ENCODE results near the gene GJA10.

Gene GJA10

GRCh38 chr6:89917216-89917615 lies 22.9 kb downstream of the GJA10 start:
- no peak for DNase-seq (ENCODE audit: low read depth in 3 of 3)

- no peak for DNase-seq (ENCODE audit: low read depth in 3 of 3)
Observed at GRCh38 chr6:89917801-89918366, 23.6 kb downstream of the GJA10 start.

GRCh38 chr6:89921197-89921596 lies 26.9 kb downstream of the GJA10 start:
- no peak for DNase-seq (ENCODE audit: low read depth in 3 of 3)

- DNase-seq (ENCODE audit: low read depth in 3 of 3) = no peak
Observed at GRCh38 chr6:89921691-89922090, 27.4 kb downstream of the GJA10 start.

- DNase-seq (ENCODE audit: low read depth in 3 of 3) = no peak
Observed at GRCh38 chr6:89924231-89924630, 30.0 kb downstream of the GJA10 start.

GRCh38 chr6:89925826-89926225 lies 31.6 kb downstream of the GJA10 start:
- DNase-seq (ENCODE audit: low read depth in 3 of 3) = no peak

GRCh38 chr6:89927264-89927663 lies 33.0 kb downstream of the GJA10 start:
- DNase-seq (ENCODE audit: low read depth in 3 of 3) = no peak

- no peak for DNase-seq (ENCODE audit: low read depth in 3 of 3)
Observed at GRCh38 chr6:89927791-89928550, 33.7 kb downstream of the GJA10 start.

GRCh38 chr6:89928604-89929003 lies 34.3 kb downstream of the GJA10 start:
- no peak for DNase-seq (ENCODE audit: low read depth in 3 of 3)

- no peak for DNase-seq (ENCODE audit: low read depth in 3 of 3)
Observed at GRCh38 chr6:89930789-89931188, 36.5 kb downstream of the GJA10 start.

- no peak for DNase-seq (ENCODE audit: low read depth in 3 of 3)
Observed at GRCh38 chr6:89932245-89932802, 38.1 kb downstream of the GJA10 start.

GRCh38 chr6:89934685-89935366 lies 40.6 kb downstream of the GJA10 start:
- no peak for DNase-seq (ENCODE audit: low read depth in 3 of 3)

GRCh38 chr6:89936177-89936576 lies 41.9 kb downstream of the GJA10 start:
- no peak for DNase-seq (ENCODE audit: low read depth in 3 of 3)

GRCh38 chr6:89938014-89938413 lies 43.7 kb downstream of the GJA10 start:
- DNase-seq (ENCODE audit: low read depth in 3 of 3) = no peak

- DNase-seq (ENCODE audit: low read depth in 3 of 3) = no peak
Observed at GRCh38 chr6:89939144-89939543, 44.9 kb downstream of the GJA10 start.

- peak; percentile 35 to 49 (median 49) for DNase-seq (ENCODE audit: low read depth in 3 of 3)
Observed at GRCh38 chr6:89940225-89941027, 46.2 kb downstream of the GJA10 start.

- DNase-seq (ENCODE audit: low read depth in 3 of 3) = no peak
Observed at GRCh38 chr6:89941031-89941762, 46.9 kb downstream of the GJA10 start.

- no peak for DNase-seq (ENCODE audit: low read depth in 3 of 3)
Observed at GRCh38 chr6:89941763-89942497, 47.7 kb downstream of the GJA10 start.

- DNase-seq (ENCODE audit: low read depth in 3 of 3) = no peak
Observed at GRCh38 chr6:89942601-89943000, 48.3 kb downstream of the GJA10 start.

GRCh38 chr6:89944181-89944755 lies 50.0 kb downstream of the GJA10 start:
- DNase-seq (ENCODE audit: low read depth in 3 of 3) = no peak

All from stimulated activated CD4-positive, alpha-beta T cell treated with anti-CD3 and anti-CD28 coated beads, TNF-alpha, amount 100 ng/mL, for 48 hours (primary cell).